B cell (primary cell): ENCODE data around the gene MARCHF7. TPM values are rescaled to one million over a fixed set of nuclear protein-coding genes. Genes with fewer than 3 reads are reported as not detected.

ENCODE experiments used
- ATAC-seq: fragments of 200-7000 bp; cut with Tn5 transposase; one replicate; pipeline ENCODE4 v1.10.0; 2021; ENCODE audit warnings: low read depth, mild to moderate bottlenecking, moderate number of reproducible peaks, moderate library complexity
- CTCF ChIA-PET: fragments of 350-600 bp; sonication (Branson Sonifier 250); formaldehyde crosslinking; loops from one replicate; lab custom pipeline; 2021; ENCODE audit warnings: antibody characterized with exemption, inconsistent platforms; lab: Charles Lee
- POLR2A ChIA-PET: fragments of 350-600 bp; sonication (Branson Sonifier 250); formaldehyde crosslinking; loops from one replicate; lab custom pipeline; 2021; ENCODE audit warnings: antibody characterized with exemption; lab: Charles Lee
- DNase-seq: peaks from one replicate; pipeline ENCODE4 v3.0.0; 2013
- H2AFZ ChIP-seq: 2 replicates; pipeline ENCODE4 v1.6.1; 2012; ENCODE audit warnings: mild to moderate bottlenecking, low read depth, low read length; ENCODE audit not compliant: insufficient read depth, poor library complexity, severe bottlenecking
- H3K27ac ChIP-seq, 2 donors: 1 replicate in 1 of 2; 2 replicates in 1 of 2; pipeline ENCODE4 v1.5.1; 2012 to 2013; ENCODE audit warnings: low read length in 2 of 2, mild to moderate bottlenecking in 2 of 2, moderate library complexity in 1 of 2
- H3K27me3 ChIP-seq, 4 experiments: fragments of 200-600 bp in 1 of 4; sonication (generic) in 1 of 4; replicated peaks in 1 of 4; 1 replicate in 2 of 4; 2 replicates in 2 of 4; pipeline versions ENCODE4 v1.6.1 to v1.7.0; 2013 to 2016; ENCODE audit warnings: low read length in 3 of 4, mild to moderate bottlenecking in 2 of 4, mixed read lengths in 1 of 4, moderate library complexity in 1 of 4; ENCODE audit not compliant: insufficient read depth in 4 of 4, control insufficient read depth in 3 of 4; ENCODE audit errors: control extremely low read depth in 1 of 4
- H3K36me3 ChIP-seq, 2 experiments: replicated peaks in 1 of 2; 1 replicate in 1 of 2; 2 replicates in 1 of 2; pipeline versions ENCODE4 v1.6.1 to v1.7.1; 2013; ENCODE audit warnings: low read length in 1 of 2; ENCODE audit not compliant: insufficient read depth in 2 of 2, control insufficient read depth in 1 of 2; ENCODE audit errors: control extremely low read depth in 1 of 2, extremely low read depth in 1 of 2
- H3K4me1 ChIP-seq, 2 donors: fragments of 200-600 bp in 1 of 2; sonication (generic) in 1 of 2; 1 replicate in 1 of 2; 2 replicates in 1 of 2; pipeline versions ENCODE4 v1.5.1 to v1.6.1; 2013 to 2017; ENCODE audit warnings: low read length in 2 of 2; ENCODE audit not compliant: control insufficient read depth in 2 of 2, insufficient read depth in 2 of 2
- H3K4me2 ChIP-seq: replicated peaks from 2 replicates; pipeline ENCODE3; 2012; ENCODE audit warnings: mild to moderate bottlenecking, low read depth, low read length; ENCODE audit not compliant: poor library complexity, severe bottlenecking
- H3K4me3 ChIP-seq, 5 experiments: fragments of 200-600 bp in 1 of 5; sonication (generic) in 1 of 5; 1 replicate in 3 of 5; 2 replicates in 2 of 5; pipeline versions ENCODE4 v1.5.1 to v1.7.0; 2011 to 2016; ENCODE audit warnings: low read length in 4 of 5, mild to moderate bottlenecking in 4 of 5, low read depth in 2 of 5, control low read depth in 1 of 5, moderate library complexity in 1 of 5; ENCODE audit not compliant: insufficient read depth in 1 of 5; ENCODE audit errors: control extremely low read depth in 1 of 5, extremely low read depth in 1 of 5
- H3K79me2 ChIP-seq: fragments of 200-600 bp; sonication (generic); one replicate; pipeline ENCODE4 v1.6.0; 2016; ENCODE audit warnings: low read length; ENCODE audit not compliant: control insufficient read depth, insufficient read depth
- H3K9ac ChIP-seq: fragments of 200-600 bp; sonication (generic); 2 replicates; pipeline ENCODE4 v1.6.1; 2017; ENCODE audit warnings: mild to moderate bottlenecking, low read length, moderate library complexity
- H3K9me3 ChIP-seq, 3 donors: one replicate each; pipeline versions ENCODE4 v1.6.1 to v1.7.1; 2013; ENCODE audit warnings: low read length in 2 of 3; ENCODE audit not compliant: control insufficient read depth in 2 of 3, insufficient read depth in 1 of 3; ENCODE audit errors: control extremely low read depth in 1 of 3
- H4K20me1 ChIP-seq: 2 replicates; pipeline ENCODE4 v1.6.0; 2012; ENCODE audit warnings: mild to moderate bottlenecking, low read length; ENCODE audit not compliant: insufficient read depth, control insufficient read depth, poor library complexity, severe bottlenecking
- H3K27ac Mint-ChIP-seq: one replicate; pipeline ENCODE4 v1.8.0; 2021; ENCODE audit warnings: mixed read lengths
- H3K27me3 Mint-ChIP-seq: one replicate; pipeline ENCODE4 v1.8.0; 2021; ENCODE audit warnings: mixed read lengths
- H3K4me1 Mint-ChIP-seq: one replicate; pipeline ENCODE4 v1.8.0; 2021; ENCODE audit warnings: mixed read lengths
- H3K4me3 Mint-ChIP-seq: one replicate; pipeline ENCODE4 v1.8.0; 2021; ENCODE audit warnings: mixed read lengths
- H3K9me3 Mint-ChIP-seq: one replicate; pipeline ENCODE4 v1.8.0; 2022; ENCODE audit warnings: mixed read lengths; ENCODE audit not compliant: insufficient read depth
- EZH2 ChIP-seq: IDR thresholded peaks from 2 replicates; pipeline ENCODE4 v1.6.1; 2012; ENCODE audit warnings: borderline replicate concordance, low read depth, mild to moderate bottlenecking, moderate library complexity, low read length; ENCODE audit not compliant: insufficient read depth, poor library complexity, severe bottlenecking
- WGBS: methylation state at CpG from one replicate; pipeline ENCODE4 v1.1.5; 2013; ENCODE audit warnings: missing lambda C conversion rate; ENCODE audit not compliant: insufficient coverage; 5-methylcytosine and 5-hydroxymethylcytosine counted together
- intact Hi-C: fragments of 100-400 bp; cut with micrococcal nuclease; formaldehyde crosslinking; loops from one replicate; pipeline ENCODE4 v1.10.0; 2022
- polyA plus RNA-seq: library from polyadenylated mRNA; depleted of rRNA; stranded (reverse); fragments of >200 nt; gene quantifications from 2 replicates; pipeline ENCODE4 v1.2.3, GENCODE V29; 2012
- total RNA-seq, 2 donors: library from RNA; stranded (reverse); fragments of 120-200 nt in 1 of 2; gene quantifications; 1 replicate in 1 of 2; 2 replicates in 1 of 2; pipeline versions ENCODE4 v1.2.3 to v1.2.4, GENCODE V29; 2013 to 2022
- TF ChIP-seq, protein P1 (sequence below): fragments of 200-600 bp; IDR thresholded peaks from one replicate; pipeline ENCODE4 v1.8.0; 2022; ENCODE audit warnings: antibody characterized with exemption, mild to moderate bottlenecking

Gene MARCHF7
- total and polyA plus RNA-seq, 2 donors (not counting 1 experiment from before 2014, with no cell fraction given), result 55.4 to 109 TPM

DNA sequence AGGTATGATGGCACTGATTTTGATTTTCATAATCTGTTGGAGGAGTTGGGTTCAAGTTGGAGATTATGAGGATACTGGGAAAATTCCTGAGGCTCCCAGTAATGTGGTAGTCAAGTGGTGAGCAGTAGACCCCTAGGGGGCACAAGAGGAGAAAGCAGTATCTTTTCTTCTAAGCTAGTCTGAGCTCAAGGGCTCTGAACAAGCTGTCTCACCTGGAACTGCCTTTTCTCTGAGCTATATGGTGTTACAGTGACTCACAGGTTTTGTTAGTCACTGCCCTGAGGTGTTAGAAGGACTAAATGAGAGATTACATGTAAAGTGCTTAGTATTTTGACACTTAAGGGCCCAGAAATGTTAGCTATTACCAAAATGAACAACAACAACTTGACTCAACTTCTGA, 43.5 kb downstream of the MARCHF7 start:
- intact Hi-C loops, result no loop called here
- no peaks in the 10 kb centered on the region for H3K27me3 Mint-ChIP-seq
- peaks cover 13 to 82% of the 10 kb centered on the region in 2 experiments for H3K36me3 ChIP-seq
- ChIA-PET POLR2A (interaction anchor here (1.4 kb wide), 1 partner anchor 43 kb away, joined by 3 read pairs; the partner anchor contains the start of gene MARCHF7), CTCF (interaction anchor here (1.1 kb wide), 1 partner anchor 12 kb away, joined by 3 read pairs; no protein-coding TSS in a partner anchor)
- H3K27ac ChIP-seq, result no peak overlapping the region
- no peaks in the 10 kb centered on the region for H3K9me3 ChIP-seq
- no peak overlapping the region for H2AFZ ChIP-seq
- peaks cover 6% of the 10 kb centered on the region for H3K4me1 Mint-ChIP-seq
- no peak overlapping the region for H3K9ac ChIP-seq
- ATAC-seq (no peak), DNase-seq (no peak)
- no peak overlapping the region for H3K4me3 Mint-ChIP-seq
- TF ChIP-seq EZH2, result no peak
- TF ChIP-seq, protein P1, sequence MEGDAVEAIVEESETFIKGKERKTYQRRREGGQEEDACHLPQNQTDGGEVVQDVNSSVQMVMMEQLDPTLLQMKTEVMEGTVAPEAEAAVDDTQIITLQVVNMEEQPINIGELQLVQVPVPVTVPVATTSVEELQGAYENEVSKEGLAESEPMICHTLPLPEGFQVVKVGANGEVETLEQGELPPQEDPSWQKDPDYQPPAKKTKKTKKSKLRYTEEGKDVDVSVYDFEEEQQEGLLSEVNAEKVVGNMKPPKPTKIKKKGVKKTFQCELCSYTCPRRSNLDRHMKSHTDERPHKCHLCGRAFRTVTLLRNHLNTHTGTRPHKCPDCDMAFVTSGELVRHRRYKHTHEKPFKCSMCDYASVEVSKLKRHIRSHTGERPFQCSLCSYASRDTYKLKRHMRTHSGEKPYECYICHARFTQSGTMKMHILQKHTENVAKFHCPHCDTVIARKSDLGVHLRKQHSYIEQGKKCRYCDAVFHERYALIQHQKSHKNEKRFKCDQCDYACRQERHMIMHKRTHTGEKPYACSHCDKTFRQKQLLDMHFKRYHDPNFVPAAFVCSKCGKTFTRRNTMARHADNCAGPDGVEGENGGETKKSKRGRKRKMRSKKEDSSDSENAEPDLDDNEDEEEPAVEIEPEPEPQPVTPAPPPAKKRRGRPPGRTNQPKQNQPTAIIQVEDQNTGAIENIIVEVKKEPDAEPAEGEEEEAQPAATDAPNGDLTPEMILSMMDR, result no peak
- H4K20me1 ChIP-seq, result peaks cover 23% of the 10 kb centered on the region
- no peaks in the 10 kb centered on the region for H3K27me3 ChIP-seq
- H3K9me3 Mint-ChIP-seq, result no peaks in the 10 kb centered on the region
- H3K27ac Mint-ChIP-seq, result no peak overlapping the region
- H3K79me2 ChIP-seq, result peaks cover 27% of the 10 kb centered on the region
- peaks cover 0 to 5% of the 10 kb centered on the region in 2 donors for H3K4me1 ChIP-seq
- H3K4me2 ChIP-seq, result no peak overlapping the region
- H3K4me3 ChIP-seq, result no peak overlapping the region

DNA sequence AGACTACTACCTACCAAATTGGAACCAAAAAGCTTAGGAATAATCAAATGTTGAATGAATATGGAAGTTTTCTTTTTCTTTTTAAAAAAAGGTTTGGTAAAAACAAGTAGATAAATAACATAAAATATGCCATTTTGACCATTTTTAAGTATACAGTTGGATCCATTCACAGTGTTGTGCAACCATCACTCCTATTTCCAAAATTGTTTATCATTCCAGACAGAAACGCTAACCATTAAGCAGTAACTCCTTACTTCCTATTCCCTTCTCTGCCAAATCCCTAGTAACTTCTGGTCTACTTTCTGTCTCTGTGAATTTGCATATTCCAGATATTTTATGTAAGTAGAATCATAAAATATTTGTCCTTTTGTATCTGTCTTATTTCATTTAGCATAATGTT, 45.9 kb downstream of the MARCHF7 start:
- no peaks in the 10 kb centered on the region for H3K9me3 Mint-ChIP-seq
- intact Hi-C loops, result no loop called here
- ChIA-PET POLR2A (no interaction called here), CTCF (interaction anchor here (1.5 kb wide), 1 partner anchor 10 kb away, joined by 5 read pairs; no protein-coding TSS in a partner anchor)
- Histone ChIP-seq H3K4me2 (no peak overlapping the region), H3K4me1 (peaks cover 0 to 5% of the 10 kb centered on the region in 2 donors), H4K20me1 (peaks cover 17% of the 10 kb centered on the region), H3K36me3 (peaks cover 15 to 81% of the 10 kb centered on the region in 2 experiments), H3K79me2 (peaks cover 16% of the 10 kb centered on the region), H3K27me3 (no peaks in the 10 kb centered on the region), H3K4me3 (no peak overlapping the region), H3K9me3 (no peaks in the 10 kb centered on the region), H3K9ac (no peak overlapping the region), H2AFZ (no peak overlapping the region), H3K27ac (no peak overlapping the region)
- no peak overlapping the region for H3K27ac Mint-ChIP-seq
- no peaks in the 10 kb centered on the region for H3K27me3 Mint-ChIP-seq
- DNase-seq (no peak), ATAC-seq (no peak)
- WGBS, result no CpG with 5 or more reads among the region's 1 CpG
- H3K4me1 Mint-ChIP-seq, result no peaks in the 10 kb centered on the region
- TF ChIP-seq EZH2, result no peak
- TF ChIP-seq, protein P1, result no peak
- H3K4me3 Mint-ChIP-seq, result no peak overlapping the region
